ENCODE data around the gene PNRC2.

PNRC2 gene

DNA sequence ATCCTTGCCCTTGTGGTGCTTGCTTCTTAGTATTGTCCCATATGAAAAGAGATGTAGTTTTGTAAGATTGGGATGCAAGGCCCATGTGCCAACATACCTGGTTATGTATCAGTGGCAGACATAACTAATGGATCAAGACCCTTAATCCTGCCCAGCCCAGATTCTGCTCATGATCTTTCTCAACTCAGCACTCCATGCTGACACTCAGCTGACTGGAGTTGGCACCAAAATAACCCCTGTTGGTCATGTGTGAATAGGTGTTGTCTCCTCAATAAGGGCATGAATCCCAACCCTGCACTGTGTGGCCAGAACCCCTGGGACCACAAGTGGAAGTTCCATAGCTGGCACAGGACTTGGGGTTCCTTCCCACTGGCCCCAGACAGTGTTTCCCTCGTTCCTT, 32.5 kb upstream of the PNRC2 start:
- ChIA-PET POLR2A (no interaction called here), CTCF (interaction anchor here (0.7 kb wide), 1 partner anchor 18 kb away, joined by 3 read pairs; no protein-coding TSS in a partner anchor)
- Histone ChIP-seq H3K27me3 (replicated peaks in 2 of 5; ENCODE audit: control insufficient read depth in 4 of 5, insufficient read depth in 5 of 5, low read length in 4 of 5) (no peaks in the 10 kb centered on the region), H3K9me3 (ENCODE audit: control extremely low read depth in 1 of 5, control insufficient read depth in 4 of 5, insufficient read depth in 2 of 5, low read depth in 1 of 5, low read length in 4 of 5) (no peaks in the 10 kb centered on the region), H3K36me3 (ENCODE audit: control insufficient read depth in 4 of 4, insufficient read depth in 4 of 4, low read length in 3 of 4) (no peaks in the 10 kb centered on the region), H3K4me1 (ENCODE audit: control extremely low read depth in 1 of 4, control insufficient read depth in 4 of 4, insufficient read depth in 4 of 4, low read length in 3 of 4) (no peaks in the 10 kb centered on the region), H3K27ac (ENCODE audit: insufficient read depth in 1 of 2, low read depth in 1 of 2, low read length in 2 of 2, poor library complexity in 1 of 2, severe bottlenecking in 2 of 2) (no peak overlapping the region), H3K4me3 (ENCODE audit: control insufficient read depth in 1 of 7, extremely low read depth in 1 of 7, insufficient read depth in 4 of 7, low read depth in 2 of 7, low read length in 6 of 7) (no peak overlapping the region)
- DNase-seq, result no peak
- 100% methylated on average over 1 of the region's 1 CpG for WGBS (ENCODE audit: insufficient coverage)

DNA sequence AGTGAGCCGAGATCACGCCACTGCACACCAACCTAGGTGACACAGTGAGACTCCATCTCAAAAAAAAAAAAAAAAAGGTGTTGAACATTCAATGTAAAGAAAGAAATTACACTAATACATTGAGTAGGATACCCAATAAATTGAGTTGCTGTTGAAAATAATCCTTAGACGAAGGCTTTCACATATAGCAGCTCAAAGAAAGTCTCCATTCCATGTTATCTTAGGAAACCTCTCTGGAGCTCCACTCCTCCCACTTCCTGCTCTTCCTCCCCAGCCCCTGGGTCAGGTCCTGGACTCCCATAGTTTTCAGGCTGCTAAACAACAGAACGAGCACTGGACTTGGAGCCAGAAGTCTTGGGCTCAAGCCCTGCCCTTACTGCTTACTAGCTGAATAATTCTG, 30.8 kb upstream of the PNRC2 start:
- CTCF ChIA-PET, result interaction anchor here (0.9 to 1.6 kb wide), 4 partner anchors 9 to 119 kb away, joined by 3 to 5 read pairs (median 4); no protein-coding TSS in a partner anchor
- DNase-seq, result no peak
- Histone ChIP-seq H3K27me3 (replicated peaks in 2 of 5; ENCODE audit: control insufficient read depth in 4 of 5, insufficient read depth in 5 of 5, low read length in 4 of 5) (no peaks in the 10 kb centered on the region), H3K4me3 (ENCODE audit: control insufficient read depth in 1 of 7, extremely low read depth in 1 of 7, insufficient read depth in 4 of 7, low read depth in 2 of 7, low read length in 6 of 7) (no peak overlapping the region), H3K4me1 (ENCODE audit: control extremely low read depth in 1 of 4, control insufficient read depth in 4 of 4, insufficient read depth in 4 of 4, low read length in 3 of 4) (no peaks in the 10 kb centered on the region), H3K36me3 (ENCODE audit: control insufficient read depth in 4 of 4, insufficient read depth in 4 of 4, low read length in 3 of 4) (no peaks in the 10 kb centered on the region), H3K9me3 (ENCODE audit: control extremely low read depth in 1 of 5, control insufficient read depth in 4 of 5, insufficient read depth in 2 of 5, low read depth in 1 of 5, low read length in 4 of 5) (no peaks in the 10 kb centered on the region), H3K27ac (ENCODE audit: insufficient read depth in 1 of 2, low read depth in 1 of 2, low read length in 2 of 2, poor library complexity in 1 of 2, severe bottlenecking in 2 of 2) (no peak overlapping the region)
- POLR2A ChIA-PET, result interaction anchor here (0.7 kb wide), 1 partner anchor 253 kb away, joined by 8 read pairs; no protein-coding TSS in a partner anchor
- WGBS (ENCODE audit: insufficient coverage), result 100% methylated on average over 2 of the region's 4 CpGs

DNA sequence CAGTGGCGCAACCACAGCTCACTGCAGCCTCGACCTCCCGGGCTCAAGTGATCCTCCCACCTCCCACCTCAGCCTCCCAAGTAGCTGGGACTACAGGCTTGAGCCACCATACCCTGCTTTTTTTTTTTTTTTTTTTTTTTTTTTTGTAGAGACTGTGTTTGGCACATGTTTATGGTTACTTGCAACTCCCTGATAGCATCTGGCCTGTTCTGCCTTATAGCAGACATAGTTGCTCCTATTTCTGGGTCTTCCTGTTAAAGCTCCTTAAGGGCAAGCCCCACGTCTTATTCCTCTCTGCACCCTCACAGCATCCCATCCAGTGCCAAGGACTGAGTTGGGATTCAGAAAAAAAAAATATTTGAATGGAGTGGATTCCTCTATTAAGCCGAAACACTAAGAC, 29.4 kb upstream of the PNRC2 start:
- H3K27ac ChIP-seq (ENCODE audit: insufficient read depth in 1 of 2, low read depth in 1 of 2, low read length in 2 of 2, poor library complexity in 1 of 2, severe bottlenecking in 2 of 2), result no peak overlapping the region
- no peaks in the 10 kb centered on the region for H3K27me3 ChIP-seq (replicated peaks in 2 of 5; ENCODE audit: control insufficient read depth in 4 of 5, insufficient read depth in 5 of 5, low read length in 4 of 5)
- no peak overlapping the region for H3K4me3 ChIP-seq (ENCODE audit: control insufficient read depth in 1 of 7, extremely low read depth in 1 of 7, insufficient read depth in 4 of 7, low read depth in 2 of 7, low read length in 6 of 7)
- no peaks in the 10 kb centered on the region for H3K9me3 ChIP-seq (ENCODE audit: control extremely low read depth in 1 of 5, control insufficient read depth in 4 of 5, insufficient read depth in 2 of 5, low read depth in 1 of 5, low read length in 4 of 5)
- ChIA-PET CTCF (interaction anchor here (1.2 to 1.6 kb wide), 2 partner anchors 9 to 108 kb away, joined by 3 read pairs; no protein-coding TSS in a partner anchor), POLR2A (interaction anchor here (1.4 kb wide), 1 partner anchor 89 kb away, joined by 4 read pairs; no protein-coding TSS in a partner anchor)
- no peaks in the 10 kb centered on the region for H3K36me3 ChIP-seq (ENCODE audit: control insufficient read depth in 4 of 4, insufficient read depth in 4 of 4, low read length in 3 of 4)
- DNase-seq, result no peak
- WGBS (ENCODE audit: insufficient coverage), result no CpG with 5 or more reads among the region's 5 CpGs
- H3K4me1 ChIP-seq (ENCODE audit: control extremely low read depth in 1 of 4, control insufficient read depth in 4 of 4, insufficient read depth in 4 of 4, low read length in 3 of 4), result no peaks in the 10 kb centered on the region

DNA sequence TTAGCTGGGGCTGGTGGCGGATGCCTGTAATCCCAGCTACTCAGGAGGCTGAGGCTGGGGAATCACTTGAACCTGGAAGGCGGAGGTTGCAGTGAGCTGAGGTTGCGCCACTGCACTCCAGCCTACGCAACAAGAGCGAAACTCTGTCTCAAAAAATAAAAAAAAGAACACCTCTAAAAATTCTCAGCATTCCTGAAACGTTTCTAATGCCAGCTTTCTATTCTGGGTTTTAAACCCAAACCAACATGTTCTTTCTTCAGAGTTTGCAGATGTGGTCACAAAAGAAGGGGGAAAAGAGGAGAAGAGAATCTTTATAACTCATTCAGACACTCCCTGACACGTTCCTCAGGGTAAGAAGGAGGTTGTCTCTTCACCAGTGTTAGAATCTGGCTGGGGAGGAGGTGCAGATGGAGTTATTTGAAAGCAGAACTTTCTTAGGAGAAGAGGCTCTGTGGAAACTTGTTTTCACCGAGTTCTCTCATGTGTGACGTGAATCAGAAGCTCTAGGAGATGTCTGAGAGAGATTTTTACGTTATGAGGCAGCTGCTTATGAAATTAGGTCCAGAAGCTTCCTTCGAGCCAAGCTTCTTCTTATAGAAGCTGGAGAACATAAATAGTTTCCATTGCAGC, 28.7 kb upstream of the PNRC2 start:
- ChIA-PET POLR2A (interaction anchor here (0.6 to 1.4 kb wide), 2 partner anchors 88 to 150 kb away, joined by 4 read pairs; no protein-coding TSS in a partner anchor), CTCF (interaction anchor here (1.2 to 1.6 kb wide), 3 partner anchors 9 to 108 kb away, joined by 3 to 5 read pairs (median 3); no protein-coding TSS in a partner anchor)
- DNase-seq, result no peak
- Histone ChIP-seq H3K36me3 (ENCODE audit: control insufficient read depth in 4 of 4, insufficient read depth in 4 of 4, low read length in 3 of 4) (no peaks in the 10 kb centered on the region), H3K9me3 (ENCODE audit: control extremely low read depth in 1 of 5, control insufficient read depth in 4 of 5, insufficient read depth in 2 of 5, low read depth in 1 of 5, low read length in 4 of 5) (no peaks in the 10 kb centered on the region), H3K27ac (ENCODE audit: insufficient read depth in 1 of 2, low read depth in 1 of 2, low read length in 2 of 2, poor library complexity in 1 of 2, severe bottlenecking in 2 of 2) (no peak overlapping the region), H3K4me1 (ENCODE audit: control extremely low read depth in 1 of 4, control insufficient read depth in 4 of 4, insufficient read depth in 4 of 4, low read length in 3 of 4) (no peaks in the 10 kb centered on the region), H3K4me3 (ENCODE audit: control insufficient read depth in 1 of 7, extremely low read depth in 1 of 7, insufficient read depth in 4 of 7, low read depth in 2 of 7, low read length in 6 of 7) (no peak overlapping the region), H3K27me3 (replicated peaks in 2 of 5; ENCODE audit: control insufficient read depth in 4 of 5, insufficient read depth in 5 of 5, low read length in 4 of 5) (no peaks in the 10 kb centered on the region)
- WGBS (ENCODE audit: insufficient coverage), result 93% methylated on average over 7 of the region's 11 CpGs

DNA sequence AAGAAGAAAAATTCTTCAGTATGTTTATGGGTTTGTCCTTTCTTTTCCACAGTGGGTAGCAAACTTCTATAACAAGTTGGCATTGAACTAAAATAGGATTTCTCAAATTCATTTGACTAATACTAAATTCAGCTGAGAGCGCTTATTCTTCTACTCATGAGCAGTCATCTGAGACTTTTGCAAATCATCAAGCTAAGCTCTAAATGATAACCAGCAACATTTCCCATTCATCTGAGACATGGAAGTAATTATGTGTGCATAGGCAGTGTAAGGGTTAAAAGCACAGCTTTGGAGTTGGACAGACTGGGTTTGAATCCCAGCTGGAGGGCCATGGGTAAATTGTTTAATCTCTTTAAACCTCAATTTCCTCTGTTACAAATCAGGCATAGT, 28.1 kb upstream of the PNRC2 start:
- Histone ChIP-seq H3K9me3 (ENCODE audit: control extremely low read depth in 1 of 5, control insufficient read depth in 4 of 5, insufficient read depth in 2 of 5, low read depth in 1 of 5, low read length in 4 of 5) (no peaks in the 10 kb centered on the region), H3K4me3 (ENCODE audit: control insufficient read depth in 1 of 7, extremely low read depth in 1 of 7, insufficient read depth in 4 of 7, low read depth in 2 of 7, low read length in 6 of 7) (no peak overlapping the region), H3K4me1 (ENCODE audit: control extremely low read depth in 1 of 4, control insufficient read depth in 4 of 4, insufficient read depth in 4 of 4, low read length in 3 of 4) (no peaks in the 10 kb centered on the region), H3K27me3 (replicated peaks in 2 of 5; ENCODE audit: control insufficient read depth in 4 of 5, insufficient read depth in 5 of 5, low read length in 4 of 5) (no peaks in the 10 kb centered on the region), H3K36me3 (ENCODE audit: control insufficient read depth in 4 of 4, insufficient read depth in 4 of 4, low read length in 3 of 4) (no peaks in the 10 kb centered on the region), H3K27ac (ENCODE audit: insufficient read depth in 1 of 2, low read depth in 1 of 2, low read length in 2 of 2, poor library complexity in 1 of 2, severe bottlenecking in 2 of 2) (no peak overlapping the region)
- ChIA-PET POLR2A (interaction anchor here (0.6 to 1.4 kb wide), 2 partner anchors 88 to 150 kb away, joined by 4 read pairs; no protein-coding TSS in a partner anchor), CTCF (interaction anchor here (1.2 to 1.6 kb wide), 3 partner anchors 10 to 109 kb away, joined by 3 to 5 read pairs (median 3); no protein-coding TSS in a partner anchor)
- DNase-seq, result no peak
- WGBS (ENCODE audit: insufficient coverage), result no CpG with 5 or more reads among the region's 1 CpG

DNA sequence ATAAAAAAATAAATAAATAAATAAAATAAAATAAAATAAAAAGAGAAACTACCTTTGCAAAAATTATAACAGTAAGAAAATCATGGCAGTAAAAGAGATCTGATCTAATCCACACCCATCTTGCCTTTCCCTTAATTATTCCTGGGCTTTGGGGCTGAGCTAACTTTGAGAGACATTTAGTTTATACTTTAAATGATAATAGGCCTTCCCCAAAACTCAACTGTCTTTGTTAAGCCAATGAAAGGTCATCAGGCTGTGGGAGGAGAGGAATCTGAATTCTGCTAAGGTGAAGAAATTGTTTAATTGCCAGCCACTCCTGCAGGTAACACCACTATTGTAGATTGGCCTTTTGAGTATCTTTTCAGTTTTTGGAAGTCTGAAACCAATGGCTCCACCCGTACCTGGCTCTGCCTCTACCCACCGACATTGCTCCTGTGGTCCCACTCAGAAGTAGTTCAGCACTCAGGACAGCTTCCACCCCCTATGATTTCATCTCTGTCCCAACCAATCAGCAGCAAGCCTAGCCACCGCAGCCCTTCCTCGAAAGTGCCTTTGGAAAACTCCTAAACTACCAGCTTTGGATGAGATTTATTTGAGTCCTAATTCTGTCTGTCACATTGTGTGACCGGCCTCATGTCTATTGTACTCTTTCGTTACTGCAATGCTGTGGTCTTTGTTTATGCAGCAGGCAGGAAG, 23.0 kb upstream of the PNRC2 start:
- no peaks in the 10 kb centered on the region for H3K36me3 ChIP-seq (ENCODE audit: control insufficient read depth in 4 of 4, insufficient read depth in 4 of 4, low read length in 3 of 4)
- no peaks in the 10 kb centered on the region for H3K27me3 ChIP-seq (replicated peaks in 2 of 5; ENCODE audit: control insufficient read depth in 4 of 5, insufficient read depth in 5 of 5, low read length in 4 of 5)
- CTCF ChIA-PET, result interaction anchor here (0.6 kb wide), 1 partner anchor 224 kb away, joined by 3 read pairs; no protein-coding TSS in a partner anchor
- H3K4me1 ChIP-seq (ENCODE audit: control extremely low read depth in 1 of 4, control insufficient read depth in 4 of 4, insufficient read depth in 4 of 4, low read length in 3 of 4), result no peaks in the 10 kb centered on the region
- no peak overlapping the region for H3K27ac ChIP-seq (ENCODE audit: insufficient read depth in 1 of 2, low read depth in 1 of 2, low read length in 2 of 2, poor library complexity in 1 of 2, severe bottlenecking in 2 of 2)
- WGBS (ENCODE audit: insufficient coverage), result 86% methylated on average over 5 of the region's 6 CpGs
- H3K9me3 ChIP-seq (ENCODE audit: control extremely low read depth in 1 of 5, control insufficient read depth in 4 of 5, insufficient read depth in 2 of 5, low read depth in 1 of 5, low read length in 4 of 5), result no peaks in the 10 kb centered on the region
- no peak for DNase-seq
- POLR2A ChIA-PET, result no interaction called here
- no peak overlapping the region for H3K4me3 ChIP-seq (ENCODE audit: control insufficient read depth in 1 of 7, extremely low read depth in 1 of 7, insufficient read depth in 4 of 7, low read depth in 2 of 7, low read length in 6 of 7)

DNA sequence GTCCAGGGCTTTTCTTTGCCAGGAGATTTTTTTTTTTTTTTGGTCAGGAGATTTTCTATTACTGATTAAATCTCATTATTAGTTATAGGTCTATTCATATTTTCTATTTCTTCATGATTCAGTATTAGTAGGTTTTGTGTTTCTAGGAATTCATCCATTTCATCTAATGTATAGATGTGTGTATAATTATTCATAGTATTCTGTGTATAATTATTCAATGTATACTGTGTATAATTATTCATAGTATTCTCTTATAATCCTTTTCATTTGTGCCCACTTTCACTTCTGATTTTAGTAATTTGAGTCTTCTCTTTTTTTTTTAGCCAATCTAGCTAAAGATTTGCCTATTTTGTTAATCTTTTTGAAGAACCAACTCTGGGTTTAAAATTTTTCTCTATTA, 12.3 kb upstream of the PNRC2 start:
- Histone ChIP-seq H3K4me1 (ENCODE audit: control extremely low read depth in 1 of 4, control insufficient read depth in 4 of 4, insufficient read depth in 4 of 4, low read length in 3 of 4) (no peaks in the 10 kb centered on the region), H3K9me3 (ENCODE audit: control extremely low read depth in 1 of 5, control insufficient read depth in 4 of 5, insufficient read depth in 2 of 5, low read depth in 1 of 5, low read length in 4 of 5) (peaks cover 0 to 7% (median 1%) of the 10 kb centered on the region in 5 experiments), H3K4me3 (ENCODE audit: control insufficient read depth in 1 of 7, extremely low read depth in 1 of 7, insufficient read depth in 4 of 7, low read depth in 2 of 7, low read length in 6 of 7) (no peak overlapping the region), H3K36me3 (ENCODE audit: control insufficient read depth in 4 of 4, insufficient read depth in 4 of 4, low read length in 3 of 4) (no peaks in the 10 kb centered on the region), H3K27ac (ENCODE audit: insufficient read depth in 1 of 2, low read depth in 1 of 2, low read length in 2 of 2, poor library complexity in 1 of 2, severe bottlenecking in 2 of 2) (no peak overlapping the region), H3K27me3 (replicated peaks in 2 of 5; ENCODE audit: control insufficient read depth in 4 of 5, insufficient read depth in 5 of 5, low read length in 4 of 5) (no peaks in the 10 kb centered on the region)
- POLR2A ChIA-PET, result no interaction called here
- no peak for DNase-seq
- CTCF ChIA-PET, result interaction anchor here (0.8 to 1.1 kb wide), 2 partner anchors 9 to 136 kb away, joined by 3 read pairs; no protein-coding TSS in a partner anchor
